LoVo (cell line): Measurements from ENCODE around the gene WBP1.
A peak's percentile ranks its signal among the peaks of the same experiment; 100 is the strongest.
"Not testable (repeated sequence)": the region's sequence is repeated elsewhere in the genome, so short reads cannot be mapped to it uniquely, and the experiment has no call there.

Experiments used
- DNase-seq: peaks from one replicate; pipeline ENCODE4 v3.0.0-alpha.2; 2016; ENCODE audit warnings: low spot score

WBP1 gene

DNA sequence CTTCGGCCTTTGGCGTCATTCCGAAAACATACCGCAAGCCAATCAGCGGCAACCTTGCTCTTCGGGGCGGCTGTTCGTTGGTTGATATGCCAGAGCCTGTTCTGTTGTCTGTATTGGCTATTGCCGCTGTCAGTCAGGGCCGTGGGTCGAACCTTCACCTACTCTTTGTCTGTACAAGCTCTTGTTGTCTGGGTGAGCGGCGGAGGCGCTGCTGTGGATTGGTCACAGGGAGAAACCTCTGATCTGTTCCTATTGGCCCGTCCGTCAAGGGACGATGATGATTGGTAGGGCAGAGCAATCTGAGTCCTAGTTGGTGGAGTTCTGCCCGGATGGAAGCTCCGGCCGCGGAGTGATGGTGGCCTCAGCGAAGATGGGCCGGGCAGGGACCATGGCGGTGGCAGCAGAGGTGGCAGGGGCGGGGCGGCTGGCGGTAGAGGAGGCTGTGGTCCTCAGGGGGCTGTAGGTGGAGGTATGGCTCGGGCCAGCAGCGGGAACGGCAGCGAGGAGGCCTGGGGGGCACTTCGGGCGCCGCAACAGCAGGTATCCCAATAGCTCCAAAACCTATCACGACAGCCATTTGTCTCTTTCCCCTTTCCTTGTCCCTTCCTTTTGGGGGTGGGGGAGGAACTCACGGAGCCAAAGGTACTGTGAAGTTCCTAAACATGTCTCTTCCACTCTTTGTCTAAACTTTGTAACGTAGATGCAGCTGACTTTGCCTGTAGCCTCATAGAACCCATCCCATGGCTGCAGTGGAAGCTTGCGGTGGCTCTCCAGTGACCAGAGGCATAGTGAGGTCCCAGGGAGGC, at the start of gene WBP1:
Gene WBP1, plus strand, starts transcription at position 307 of the 806 bp plus-strand sequence. Its CDS starts 165 bp downstream, at position 472.
- DNase-seq: peak; percentile 99

- DNase-seq: no peak
Measured at GRCh38 chr2:74413001-74413698, 45.1 kb upstream of the WBP1 start.

DNA sequence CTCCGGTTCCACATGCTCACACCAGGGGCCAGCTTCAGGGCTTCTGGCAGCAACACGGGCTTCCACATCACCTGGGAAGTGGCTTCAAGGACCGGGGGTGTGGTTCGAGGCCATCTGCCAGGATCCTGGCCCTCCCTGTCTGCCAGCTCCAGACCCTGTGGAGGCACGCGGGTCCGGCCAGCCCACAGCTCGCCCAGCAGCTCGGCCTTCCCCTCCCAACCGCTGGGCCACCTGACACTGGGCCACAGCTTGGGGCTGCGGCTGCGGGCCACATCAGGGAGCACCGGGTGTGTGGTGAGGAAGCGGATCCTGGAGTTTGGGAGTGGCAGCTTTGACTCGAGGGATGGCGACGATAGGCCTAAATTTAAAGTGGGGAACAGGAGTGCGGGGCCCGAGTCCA, 43.8 kb upstream of the WBP1 start:
- DNase-seq: no peak

DNA sequence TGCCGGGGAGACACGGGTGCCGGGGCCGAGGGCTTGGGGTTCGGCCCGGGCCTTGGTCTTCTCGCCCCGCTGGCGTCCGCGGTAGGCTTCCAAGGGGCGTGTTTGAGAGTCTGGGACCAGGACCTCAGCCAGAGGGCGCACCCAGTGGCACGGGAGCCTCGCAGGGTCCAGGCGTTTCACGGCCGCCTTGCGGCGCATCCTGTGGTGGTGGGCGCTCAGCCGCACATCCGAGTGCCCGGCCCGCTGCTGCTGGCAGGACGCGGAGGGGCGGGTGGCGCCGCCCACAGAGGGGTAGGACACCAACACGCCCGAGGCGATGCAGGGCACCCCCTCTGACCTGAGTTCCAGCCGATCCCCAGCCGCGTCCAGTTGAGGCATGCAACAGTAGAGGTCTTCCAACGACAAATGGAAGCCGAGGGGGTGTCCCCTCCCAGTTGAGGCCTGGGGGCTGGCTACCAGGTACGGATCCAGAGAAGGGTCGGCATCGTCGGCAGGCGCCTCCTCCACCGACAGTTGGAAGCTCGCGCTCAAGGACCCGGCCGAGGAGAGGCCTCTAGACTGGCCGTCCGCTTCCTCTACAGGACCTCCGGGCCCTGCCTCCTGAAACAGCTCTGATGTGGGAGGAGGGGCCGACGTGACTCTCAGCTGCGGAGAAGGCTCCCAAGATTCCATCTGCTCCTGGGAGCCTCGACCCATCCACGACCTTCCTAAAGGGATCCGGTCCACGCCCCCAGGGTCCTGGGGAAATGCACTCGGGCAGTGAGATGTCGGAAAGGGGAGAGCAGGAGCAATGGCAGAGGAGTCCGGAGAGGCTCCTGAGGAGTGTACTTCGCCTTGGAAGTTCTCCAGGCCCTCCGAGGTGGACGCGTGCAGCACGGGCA, 43.1 kb upstream of the WBP1 start:
- no peak for DNase-seq

GRCh38 chr2:74415762-74416395, 42.4 kb upstream of the WBP1 start:
- DNase-seq: no peak

GRCh38 chr2:74416778-74417177, 41.5 kb upstream of the WBP1 start:
- no peak for DNase-seq

DNA sequence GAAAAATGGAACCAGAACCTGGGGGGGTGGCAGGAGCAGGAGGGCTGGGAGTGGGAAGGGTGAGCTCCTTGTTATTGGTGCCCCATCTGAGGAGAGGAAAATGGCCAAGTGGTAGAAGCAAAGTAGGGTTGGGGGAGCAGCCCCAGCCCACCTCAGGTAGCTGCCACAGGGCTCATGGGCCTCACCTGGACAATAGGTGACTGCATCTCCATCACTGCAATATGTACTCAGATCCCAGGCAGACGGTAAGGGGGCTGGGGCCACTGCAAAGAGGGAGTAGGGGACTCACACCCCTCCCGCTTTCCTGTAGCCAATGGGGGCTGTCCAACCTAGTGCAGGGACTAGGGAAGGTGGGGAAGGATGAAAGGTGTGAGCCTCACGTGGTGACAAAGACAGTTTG, 41.0 kb upstream of the WBP1 start:
- DNase-seq: no peak

GRCh38 chr2:74417763-74418162, 40.5 kb upstream of the WBP1 start:
- no peak for DNase-seq

- DNase-seq: no peak
Measured at GRCh38 chr2:74418312-74418711, 39.9 kb upstream of the WBP1 start.

DNA sequence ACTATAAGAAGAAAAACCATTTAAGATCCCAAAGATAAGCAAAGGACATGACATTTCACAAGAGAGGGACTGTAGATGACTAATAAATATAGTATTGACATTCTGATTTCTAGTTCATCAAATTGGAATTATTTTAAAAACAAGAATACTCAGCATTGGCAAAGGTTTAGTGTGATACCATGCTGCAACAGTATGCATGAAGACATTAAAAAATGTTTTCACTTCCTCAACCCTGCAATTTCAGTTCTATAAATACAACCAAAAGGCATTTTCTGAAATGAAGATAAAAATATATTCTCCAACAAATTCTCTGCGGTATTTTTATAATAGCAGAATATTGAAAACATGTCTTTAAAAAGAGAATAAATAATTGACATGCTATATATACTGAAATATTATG, 38.9 kb upstream of the WBP1 start:
- no peak for DNase-seq

GRCh38 chr2:74420006-74420405, 38.2 kb upstream of the WBP1 start:
- no peak for DNase-seq

GRCh38 chr2:74420443-74421103, 37.7 kb upstream of the WBP1 start:
- DNase-seq: not testable (repeated sequence)

DNA sequence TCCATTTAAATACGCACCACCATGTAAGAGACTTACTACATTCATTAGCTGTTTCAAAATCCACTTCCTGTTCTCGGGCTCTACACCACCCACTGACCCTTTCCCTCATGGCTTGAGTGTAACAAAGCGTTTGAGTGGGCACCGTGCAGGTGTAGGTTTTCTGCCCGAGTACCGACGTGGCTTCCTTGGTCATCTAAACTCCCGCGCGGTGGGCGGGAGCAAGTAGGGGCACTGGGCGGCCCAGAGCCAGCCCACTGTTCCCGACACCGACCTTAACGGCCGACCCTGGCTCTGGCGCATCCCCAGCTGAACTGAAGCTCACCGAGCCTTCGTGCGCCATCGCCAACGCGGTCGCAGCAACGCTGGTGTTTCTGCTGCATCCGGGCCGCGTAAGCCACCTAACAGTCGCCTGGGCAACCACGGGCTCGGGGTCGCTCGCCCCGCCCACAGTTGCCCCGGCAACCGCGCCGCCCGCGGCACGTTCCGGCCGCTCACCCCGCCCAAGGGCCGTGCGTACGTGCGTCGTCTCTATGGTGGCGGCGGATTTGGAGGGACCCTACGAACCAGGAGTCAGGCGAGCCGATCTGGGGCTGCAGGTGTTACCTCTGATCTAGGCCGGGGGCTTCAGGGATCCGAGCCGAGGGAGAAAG, 36.9 kb upstream of the WBP1 start, which contains the start of the genes C2orf81 and WDR54:
Gene C2orf81, minus strand, starts transcription at position 399 of the 650 bp plus-strand sequence. Its CDS starts 59 bp downstream, at position 340.
Gene WDR54, plus strand, starts transcription at position 510 of the 650 bp plus-strand sequence. CDS start 424 bp downstream, outside the sequence.
- DNase-seq: peak; percentile 89

- no peak for DNase-seq
Measured at GRCh38 chr2:74423231-74424095, 34.8 kb upstream of the WBP1 start.

- DNase-seq: no peak
Measured at GRCh38 chr2:74424139-74424992, 33.9 kb upstream of the WBP1 start.

DNA sequence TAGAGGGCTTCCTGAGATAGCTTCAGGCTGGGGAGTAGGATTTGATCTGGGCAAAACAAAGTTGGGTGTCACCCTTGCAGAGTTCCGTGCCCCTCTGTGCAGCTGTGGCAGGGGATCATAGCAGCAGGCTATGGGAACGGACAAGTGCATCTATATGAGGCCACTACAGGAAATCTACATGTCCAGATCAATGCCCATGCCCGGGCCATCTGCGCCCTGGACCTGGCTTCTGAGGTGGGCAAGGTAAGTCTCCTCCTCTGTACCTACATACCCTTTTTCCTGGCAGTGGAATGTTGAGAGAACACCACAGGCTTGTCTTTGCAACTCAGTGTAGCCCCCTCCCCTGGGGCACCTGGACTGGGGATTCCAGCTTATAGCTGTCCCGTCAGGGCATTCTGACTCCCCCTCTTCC, 33.2 kb upstream of the WBP1 start:
- no peak for DNase-seq

- no peak for DNase-seq
Measured at GRCh38 chr2:74425523-74425922, 32.7 kb upstream of the WBP1 start.

DNA sequence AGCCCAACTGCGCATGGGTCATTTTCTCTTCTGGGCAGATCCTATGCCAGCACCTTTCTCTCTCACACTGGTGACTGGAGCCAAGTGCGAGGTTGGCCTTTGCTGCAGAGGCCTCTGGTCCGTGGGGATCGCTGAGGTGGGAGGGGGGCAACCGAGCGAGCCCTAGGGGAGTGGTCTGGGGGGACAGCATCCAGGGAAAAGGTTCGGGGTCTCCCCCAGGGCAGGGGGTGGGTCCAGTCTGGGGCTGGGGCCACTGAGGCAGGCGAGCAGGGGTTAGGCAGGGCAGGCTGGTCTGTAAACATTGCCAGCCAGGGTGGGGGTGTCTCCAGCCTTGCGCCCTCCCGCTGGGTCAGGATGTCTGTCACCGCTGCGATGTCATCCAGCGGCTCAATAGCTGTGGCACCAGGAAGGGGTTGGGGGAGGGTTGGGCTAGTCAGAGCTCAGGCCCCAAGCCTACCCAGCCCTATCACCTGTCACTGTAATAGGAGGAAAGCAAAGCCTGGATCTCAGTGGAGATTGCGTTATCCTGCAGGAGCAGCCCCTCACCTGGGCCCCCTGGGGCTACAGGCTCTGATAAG, 32.0 kb upstream of the WBP1 start:
- DNase-seq: no peak
